ENCODE data around the gene DTNB.

The DTNB gene

GRCh38 chr2:25371253-25372241 lies 301.8 kb downstream of the DTNB start:
- no peak for DNase-seq (ENCODE audit: low read depth in 2 of 2)

- DNase-seq (ENCODE audit: low read depth in 2 of 2) = no peak
Measured at GRCh38 chr2:25369876-25370275, 303.5 kb downstream of the DTNB start.

- DNase-seq (ENCODE audit: low read depth in 2 of 2) = no peak
Measured at GRCh38 chr2:25369439-25369838, 303.9 kb downstream of the DTNB start.

- no peak for DNase-seq (ENCODE audit: low read depth in 2 of 2)
Measured at GRCh38 chr2:25368660-25369059, 304.7 kb downstream of the DTNB start.

GRCh38 chr2:25367296-25367695 lies 306.1 kb downstream of the DTNB start:
- no peak for DNase-seq (ENCODE audit: low read depth in 2 of 2)

- no peak for DNase-seq (ENCODE audit: low read depth in 2 of 2)
Measured at GRCh38 chr2:25366629-25367028, 306.7 kb downstream of the DTNB start.

- DNase-seq (ENCODE audit: low read depth in 2 of 2) = no peak
Measured at GRCh38 chr2:25365241-25365640, 308.1 kb downstream of the DTNB start.

GRCh38 chr2:25363733-25364132 lies 309.6 kb downstream of the DTNB start:
- no peak for DNase-seq (ENCODE audit: low read depth in 2 of 2)

GRCh38 chr2:25362434-25363145 lies 310.8 kb downstream of the DTNB start:
- DNase-seq (ENCODE audit: low read depth in 2 of 2) = peak; percentile 22 to 40

- DNase-seq (ENCODE audit: low read depth in 2 of 2) = peak; percentile 93 to 94
Measured at GRCh38 chr2:25362049-25362433, 311.3 kb downstream of the DTNB start.

- DNase-seq (ENCODE audit: low read depth in 2 of 2) = no peak
Measured at GRCh38 chr2:25361261-25362048, 311.9 kb downstream of the DTNB start.

GRCh38 chr2:25358836-25359235 lies 314.5 kb downstream of the DTNB start:
- DNase-seq (ENCODE audit: low read depth in 2 of 2) = no peak

- no peak for DNase-seq (ENCODE audit: low read depth in 2 of 2)
Measured at GRCh38 chr2:25358249-25358815, 315.0 kb downstream of the DTNB start.

- no peak for DNase-seq (ENCODE audit: low read depth in 2 of 2)
Measured at GRCh38 chr2:25356088-25356487, 317.3 kb downstream of the DTNB start.

GRCh38 chr2:25355270-25355669 lies 318.1 kb downstream of the DTNB start:
- no peak for DNase-seq (ENCODE audit: low read depth in 2 of 2)

- no peak for DNase-seq (ENCODE audit: low read depth in 2 of 2)
Measured at GRCh38 chr2:25354116-25354515, 319.3 kb downstream of the DTNB start.

GRCh38 chr2:25349397-25349796 lies 324.0 kb downstream of the DTNB start:
- no peak for DNase-seq (ENCODE audit: low read depth in 2 of 2)

- no peak for DNase-seq (ENCODE audit: low read depth in 2 of 2)
Measured at GRCh38 chr2:25347846-25348245, 325.5 kb downstream of the DTNB start.

GRCh38 chr2:25347205-25347815 lies 326.1 kb downstream of the DTNB start:
- no peak for DNase-seq (ENCODE audit: low read depth in 2 of 2)

GRCh38 chr2:25343187-25343825 lies 330.1 kb downstream of the DTNB start:
- no peak for DNase-seq (ENCODE audit: low read depth in 2 of 2)

All from activated CD4-positive, alpha-beta T cell treated with anti-CD3 and anti-CD28 coated beads for 24 hours (primary cell).